GM12875 (cell line): Measurements from ENCODE around the gene CREB5.

Experiments used
- H3K4me3 ChIP-seq: one replicate; pipeline ENCODE4 v1.5.1; 2011; ENCODE audit warnings: low read depth, low read length, control low read depth
- TF ChIP-seq, protein P1 (sequence below): IDR thresholded peaks from 2 replicates; pipeline ENCODE4 v1.5.1; 2011; ENCODE audit warnings: low read depth, mild to moderate bottlenecking, control low read depth, inconsistent platforms, low read length, moderate library complexity, borderline replicate concordance; ENCODE audit not compliant: insufficient read depth

The CREB5 gene

DNA sequence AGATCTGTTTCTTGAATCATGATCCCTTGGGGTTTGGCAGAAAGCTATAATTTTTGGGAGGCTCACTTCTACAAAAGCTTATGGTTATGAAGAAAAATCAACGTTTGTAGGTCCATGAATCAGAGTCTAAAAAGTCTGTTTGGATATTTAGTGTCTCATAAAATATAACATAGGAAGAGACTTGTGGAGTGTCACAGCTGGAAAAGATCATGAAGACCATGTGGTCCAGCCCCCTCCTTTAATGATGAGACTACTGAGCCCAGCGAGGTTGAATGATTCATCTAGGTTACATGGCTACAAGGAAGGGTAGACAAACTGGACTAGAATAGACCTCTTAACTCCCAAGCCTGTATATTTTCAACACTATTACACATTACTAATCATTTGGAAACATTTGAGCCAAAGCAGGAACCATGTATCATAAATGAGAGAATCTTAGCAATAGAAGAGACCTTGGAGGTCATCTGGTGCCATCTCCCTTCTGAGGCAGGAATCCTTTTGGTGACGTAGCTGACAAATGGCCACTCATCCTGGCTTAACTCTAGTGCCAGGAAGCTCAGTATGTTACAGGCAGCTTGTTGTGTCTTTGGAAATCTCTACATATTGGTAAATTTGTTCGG lies 152.5 kb downstream of the CREB5 start:
- TF ChIP-seq, protein P1, sequence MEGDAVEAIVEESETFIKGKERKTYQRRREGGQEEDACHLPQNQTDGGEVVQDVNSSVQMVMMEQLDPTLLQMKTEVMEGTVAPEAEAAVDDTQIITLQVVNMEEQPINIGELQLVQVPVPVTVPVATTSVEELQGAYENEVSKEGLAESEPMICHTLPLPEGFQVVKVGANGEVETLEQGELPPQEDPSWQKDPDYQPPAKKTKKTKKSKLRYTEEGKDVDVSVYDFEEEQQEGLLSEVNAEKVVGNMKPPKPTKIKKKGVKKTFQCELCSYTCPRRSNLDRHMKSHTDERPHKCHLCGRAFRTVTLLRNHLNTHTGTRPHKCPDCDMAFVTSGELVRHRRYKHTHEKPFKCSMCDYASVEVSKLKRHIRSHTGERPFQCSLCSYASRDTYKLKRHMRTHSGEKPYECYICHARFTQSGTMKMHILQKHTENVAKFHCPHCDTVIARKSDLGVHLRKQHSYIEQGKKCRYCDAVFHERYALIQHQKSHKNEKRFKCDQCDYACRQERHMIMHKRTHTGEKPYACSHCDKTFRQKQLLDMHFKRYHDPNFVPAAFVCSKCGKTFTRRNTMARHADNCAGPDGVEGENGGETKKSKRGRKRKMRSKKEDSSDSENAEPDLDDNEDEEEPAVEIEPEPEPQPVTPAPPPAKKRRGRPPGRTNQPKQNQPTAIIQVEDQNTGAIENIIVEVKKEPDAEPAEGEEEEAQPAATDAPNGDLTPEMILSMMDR: no peak
- H3K4me3 ChIP-seq: no peak overlapping the region

DNA sequence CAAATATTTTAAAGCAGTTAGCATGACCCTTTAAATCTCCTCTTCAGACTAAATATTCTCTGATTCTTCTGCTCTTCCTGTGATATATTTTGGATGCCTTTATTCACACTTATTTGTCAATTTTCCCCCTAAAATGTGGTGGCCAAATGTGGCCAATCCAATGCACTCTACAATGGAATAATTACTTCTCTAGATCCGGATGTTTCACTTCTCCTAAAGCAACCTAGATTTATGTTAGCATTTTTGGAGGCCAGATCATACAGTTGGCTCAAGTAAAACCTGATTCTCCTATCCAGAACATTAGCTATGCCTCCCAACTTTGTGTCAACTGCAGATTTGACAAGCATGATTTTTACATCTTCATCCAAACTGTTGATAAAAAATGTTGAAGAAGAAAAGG lies 153.7 kb downstream of the CREB5 start:
- TF ChIP-seq, protein P1: no peak

DNA sequence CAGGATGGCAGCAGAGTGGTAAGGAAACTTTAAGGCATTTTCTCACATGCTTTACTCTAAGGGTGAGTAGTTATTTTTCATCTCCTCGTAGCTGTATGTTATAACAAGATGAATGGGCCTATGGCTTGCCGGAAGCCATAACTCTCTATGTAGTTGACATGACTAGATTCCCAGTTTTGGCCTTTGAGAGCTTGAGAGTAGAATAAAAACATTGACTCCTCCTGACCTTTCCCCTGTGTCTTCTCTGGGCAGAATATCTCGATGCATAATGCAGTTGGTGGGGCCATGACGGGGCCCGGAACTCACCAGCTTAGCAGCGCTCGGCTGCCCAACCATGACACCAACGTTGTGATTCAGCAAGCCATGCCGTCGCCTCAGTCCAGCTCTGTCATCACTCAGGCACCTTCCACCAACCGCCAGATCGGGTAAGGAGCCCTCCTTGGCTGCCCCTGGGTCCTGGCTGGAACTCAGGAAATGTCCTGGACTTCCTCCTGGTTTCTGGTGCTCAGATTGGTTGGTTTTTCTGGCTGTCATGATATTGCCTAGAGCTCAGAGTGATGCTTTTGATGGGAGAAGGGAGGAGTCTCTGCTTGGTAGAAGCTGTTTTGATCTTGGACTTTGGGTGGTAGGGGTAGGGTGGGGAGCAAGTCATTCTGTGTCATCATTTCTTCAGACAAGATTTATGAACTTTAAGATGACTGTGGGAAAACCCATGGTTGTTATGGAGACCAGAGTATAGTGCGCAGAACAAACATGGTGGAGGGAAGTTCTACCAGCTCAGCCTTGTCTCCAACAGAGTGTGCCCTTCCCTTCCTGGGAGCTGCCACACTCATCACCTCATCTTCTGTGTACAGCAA lies 158.0 kb downstream of the CREB5 start:
- peak overlapping the region; percentile 54 for H3K4me3 ChIP-seq
- TF ChIP-seq, protein P1: no peak

More for the DNA sequence above, 153.7 kb downstream of the CREB5 start:
- no peak overlapping the region for H3K4me3 ChIP-seq

DNA sequence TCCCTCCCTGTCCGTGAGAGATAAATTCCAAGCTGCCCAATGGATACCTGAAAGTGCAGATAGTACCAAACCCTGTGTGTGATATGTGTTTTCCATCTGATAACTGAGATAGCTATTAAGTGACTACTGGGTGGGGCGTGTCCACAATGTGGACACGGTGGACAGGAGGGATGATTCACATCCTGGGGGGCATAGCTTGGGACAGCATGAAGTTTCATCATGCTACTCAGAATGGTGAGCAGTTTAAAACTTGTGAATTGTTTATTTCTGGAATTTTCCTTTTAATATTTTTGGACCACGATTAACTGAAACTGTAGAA lies 158.6 kb downstream of the CREB5 start:
- TF ChIP-seq, protein P1: no peak
- peak overlapping the region; percentile 54 for H3K4me3 ChIP-seq

DNA sequence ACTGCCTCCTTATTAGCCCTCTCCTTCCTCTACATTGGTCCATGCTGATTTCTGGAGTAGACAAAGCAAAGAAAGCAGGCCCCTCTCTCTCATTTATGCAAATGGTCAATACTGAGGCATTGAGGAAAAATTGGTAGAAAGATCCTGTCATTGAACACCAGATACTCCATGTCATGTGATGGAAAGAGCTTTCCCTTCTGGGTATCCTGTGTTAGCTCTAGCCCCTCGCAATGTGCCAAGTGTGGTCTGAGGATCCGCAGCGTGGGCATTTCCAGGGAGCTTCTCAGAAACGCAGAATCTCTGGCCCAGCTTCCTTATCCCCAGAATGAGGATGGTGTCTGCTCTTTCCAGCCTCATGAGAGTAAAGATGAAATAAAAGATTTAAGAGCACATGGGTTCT lies 159.1 kb downstream of the CREB5 start:
- TF ChIP-seq, protein P1: no peak

DNA sequence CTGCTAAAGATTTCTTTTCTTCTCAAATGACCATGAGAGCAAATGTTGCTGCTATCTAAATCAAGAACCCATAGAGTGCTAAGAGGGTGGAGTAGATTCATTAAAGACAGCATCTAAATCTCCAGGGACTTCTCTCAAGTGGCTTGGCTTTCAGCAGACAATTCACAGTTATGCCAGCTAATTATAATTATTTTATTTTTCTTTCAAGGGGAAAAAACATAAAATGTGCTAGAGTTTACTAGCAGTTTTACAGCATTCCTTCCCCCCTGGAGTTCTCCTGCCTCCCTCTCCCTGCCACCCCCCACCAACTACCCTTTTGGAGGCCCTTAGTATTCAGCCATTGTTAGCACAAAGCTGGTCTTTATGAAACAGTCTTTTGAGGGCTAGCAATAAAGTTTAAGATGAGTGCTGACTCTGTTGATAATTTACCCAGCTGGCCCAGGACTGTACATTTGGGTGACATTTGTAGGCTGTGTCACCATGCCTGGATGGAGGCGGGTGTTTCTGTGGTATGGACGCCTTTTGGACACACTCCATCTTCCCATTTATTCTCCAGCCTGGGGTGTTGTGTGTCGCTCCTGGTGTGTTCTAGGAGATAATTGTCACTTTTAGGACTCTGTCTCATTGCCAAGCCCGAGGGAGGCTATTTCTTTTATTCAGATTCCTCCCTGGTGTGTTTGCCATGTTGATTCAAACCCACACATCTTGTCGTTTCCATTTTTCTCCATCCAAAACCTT lies 160.2 kb downstream of the CREB5 start:
- no peak overlapping the region for H3K4me3 ChIP-seq
- TF ChIP-seq, protein P1: no peak

More for the DNA sequence above, 159.1 kb downstream of the CREB5 start:
- H3K4me3 ChIP-seq: peak overlapping the region; percentile 54

DNA sequence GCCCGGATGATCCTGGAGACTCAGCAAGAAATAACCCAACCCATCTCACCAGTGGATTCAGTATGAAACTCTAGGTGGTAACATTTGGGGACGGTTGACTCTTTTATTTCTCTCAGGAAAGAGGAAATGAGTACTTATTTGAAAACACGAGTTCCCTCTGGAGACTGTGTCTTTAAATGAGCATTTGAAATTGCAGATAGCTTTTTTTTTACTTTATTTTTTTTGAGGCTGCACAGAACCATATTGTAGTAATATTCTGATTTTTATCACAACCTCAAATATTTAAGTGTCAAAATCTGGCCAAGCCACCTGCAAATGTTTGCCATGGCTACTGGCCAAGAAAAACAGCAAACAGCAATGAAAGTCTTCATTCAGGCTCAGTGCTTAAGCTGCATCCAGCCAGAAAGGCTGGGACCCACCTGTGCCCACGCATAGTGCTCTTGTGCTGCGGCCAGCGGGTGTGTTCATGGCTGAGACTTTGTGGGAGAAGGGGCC lies 160.8 kb downstream of the CREB5 start:
- TF ChIP-seq, protein P1: no peak
- H3K4me3 ChIP-seq: peak overlapping the region; percentile 14
